Osteocyte (in vitro differentiated cells): ENCODE measurements around the gene ZEB1. TPM values are rescaled to one million over a fixed set of nuclear protein-coding genes. Genes with fewer than 3 reads are reported as not detected.

Experiments used
- DNase-seq: peaks from one replicate; pipeline ENCODE4 v3.0.0; 2021; ENCODE audit warnings: mixed read lengths; ENCODE audit not compliant: unreplicated experiment; ENCODE audit errors: extremely low spot score
- H3K27ac Mint-ChIP-seq: one replicate; pipeline ENCODE4 v1.8.0; 2021; ENCODE audit warnings: mild to moderate bottlenecking, mixed read lengths; ENCODE audit not compliant: unreplicated experiment
- H3K27me3 Mint-ChIP-seq: one replicate; pipeline ENCODE4 v1.8.0; 2021; ENCODE audit warnings: mixed read lengths; ENCODE audit not compliant: unreplicated experiment
- H3K36me3 Mint-ChIP-seq: one replicate; pipeline ENCODE4 v1.8.0; 2021; ENCODE audit warnings: mixed read lengths; ENCODE audit not compliant: unreplicated experiment
- H3K4me1 Mint-ChIP-seq: one replicate; pipeline ENCODE4 v1.8.0; 2021; ENCODE audit warnings: mixed read lengths; ENCODE audit not compliant: unreplicated experiment
- H3K4me3 Mint-ChIP-seq: one replicate; pipeline ENCODE4 v1.8.0; 2021; ENCODE audit warnings: mild to moderate bottlenecking, moderate library complexity, mixed read lengths; ENCODE audit not compliant: unreplicated experiment
- H3K9me3 Mint-ChIP-seq: one replicate; pipeline ENCODE4 v1.8.0; 2021; ENCODE audit warnings: mixed read lengths; ENCODE audit not compliant: unreplicated experiment
- CTCF ChIP-seq: fragments of 200-600 bp; sonication (generic); IDR thresholded peaks from 2 replicates; pipeline ENCODE4 v1.5.0; 2021; ENCODE audit warnings: antibody characterized with exemption, mild to moderate bottlenecking, moderate library complexity
- total RNA-seq: library from RNA; stranded (reverse); gene quantifications from 2 replicates; pipeline ENCODE4 v1.2.1, GENCODE V29; 2021

The ZEB1 gene
- total RNA-seq, 1 donor from 2014 or later = 54.4 TPM

- H3K27ac Mint-ChIP-seq = no peak overlapping the region
- DNase-seq = no peak
- no peaks in the 10 kb centered on the region for H3K27me3 Mint-ChIP-seq
- H3K36me3 Mint-ChIP-seq = peaks cover 20% of the 10 kb centered on the region
- peaks cover 10% of the 10 kb centered on the region for H3K9me3 Mint-ChIP-seq
- H3K4me1 Mint-ChIP-seq = no peaks in the 10 kb centered on the region
- no peak for TF ChIP-seq CTCF
- no peak overlapping the region for H3K4me3 Mint-ChIP-seq
Measured at GRCh38 chr10:31451766-31452165, 132.8 kb downstream of the ZEB1 start.

GRCh38 chr10:31456468-31456867 is 137.5 kb downstream of the ZEB1 start:
- no peak for TF ChIP-seq CTCF
- no peak overlapping the region for H3K27ac Mint-ChIP-seq

GRCh38 chr10:31457858-31458257 is 138.8 kb downstream of the ZEB1 start:
- peaks cover 30% of the 10 kb centered on the region for H3K36me3 Mint-ChIP-seq
- H3K27me3 Mint-ChIP-seq = no peaks in the 10 kb centered on the region
- no peak overlapping the region for H3K4me3 Mint-ChIP-seq
- no peak for TF ChIP-seq CTCF
- no peak for DNase-seq
- H3K9me3 Mint-ChIP-seq = peaks cover 17% of the 10 kb centered on the region
- no peak overlapping the region for H3K27ac Mint-ChIP-seq
- H3K4me1 Mint-ChIP-seq = peaks cover 6% of the 10 kb centered on the region

More at GRCh38 chr10:31456468-31456867, 137.5 kb downstream of the ZEB1 start:
- Mint-ChIP-seq H3K27me3 (no peaks in the 10 kb centered on the region), H3K4me1 (peaks cover 6% of the 10 kb centered on the region), H3K36me3 (peaks cover 16% of the 10 kb centered on the region), H3K9me3 (peaks cover 5% of the 10 kb centered on the region), H3K4me3 (no peak overlapping the region)
- DNase-seq = no peak

GRCh38 chr10:31458974-31459373 is 140.0 kb downstream of the ZEB1 start:
- H3K36me3 Mint-ChIP-seq = peaks cover 35% of the 10 kb centered on the region
- peaks cover 28% of the 10 kb centered on the region for H3K9me3 Mint-ChIP-seq
- TF ChIP-seq CTCF = no peak
- no peak overlapping the region for H3K27ac Mint-ChIP-seq
- peaks cover 6% of the 10 kb centered on the region for H3K4me1 Mint-ChIP-seq
- DNase-seq = no peak
- H3K27me3 Mint-ChIP-seq = no peaks in the 10 kb centered on the region
- H3K4me3 Mint-ChIP-seq = no peak overlapping the region

- no peak for DNase-seq
- no peak for TF ChIP-seq CTCF
- no peak overlapping the region for H3K27ac Mint-ChIP-seq
- no peak overlapping the region for H3K4me3 Mint-ChIP-seq
- peaks cover 38% of the 10 kb centered on the region for H3K36me3 Mint-ChIP-seq
- peaks cover 30% of the 10 kb centered on the region for H3K9me3 Mint-ChIP-seq
- H3K27me3 Mint-ChIP-seq = no peaks in the 10 kb centered on the region
- H3K4me1 Mint-ChIP-seq = peaks cover 6% of the 10 kb centered on the region
Measured at GRCh38 chr10:31460242-31460641, 141.2 kb downstream of the ZEB1 start.
